Left lung (tissue), 10 donors: ENCODE data around the gene TGFB3. TPM values are rescaled to one million over a fixed set of nuclear protein-coding genes. Genes with fewer than 3 reads are reported as not detected.

Experiments used
- ATAC-seq: fragments of 200-7000 bp; cut with Tn5 transposase; one replicate; pipeline ENCODE4 v1.9.1; 2020; ENCODE audit warnings: moderate library complexity
- DNase-seq, 4 donors: peaks; one replicate each; pipeline ENCODE4 v3.0.0-alpha.2; 2013 to 2020
- H3K27ac ChIP-seq, 2 donors: fragments of 200-600 bp; sonication (generic) in 1 of 2; one replicate each; pipeline versions ENCODE4 v1.5.0 to v1.8.0; 2020 to 2021
- H3K27me3 ChIP-seq, 2 donors: fragments of 200-600 bp; sonication (generic) in 1 of 2; one replicate each; pipeline versions ENCODE4 v1.5.0 to v1.8.0; 2020 to 2021
- H3K36me3 ChIP-seq, 2 donors: fragments of 200-600 bp; sonication (generic) in 1 of 2; one replicate each; pipeline versions ENCODE4 v1.5.0 to v1.8.0; 2020 to 2021
- H3K4me1 ChIP-seq, 2 donors: fragments of 200-600 bp; one replicate each; pipeline ENCODE4 v1.8.0; 2021
- H3K4me3 ChIP-seq, 2 donors: fragments of 200-600 bp; sonication (generic) in 1 of 2; one replicate each; pipeline versions ENCODE4 v1.5.0 to v1.8.0; 2020 to 2021; ENCODE audit warnings: mild to moderate bottlenecking in 1 of 2
- H3K9me3 ChIP-seq, 2 donors: fragments of 200-600 bp; sonication (generic) in 1 of 2; one replicate each; pipeline versions ENCODE4 v1.5.0 to v1.8.0; 2020 to 2021
- intact Hi-C, 2 donors: fragments of 100-400 bp; cut with DNase I; formaldehyde crosslinking; loops; one replicate each; pipeline versions ENCODE4 v1.11.2 to v1.14.2; 2022
- polyA plus RNA-seq, 6 donors: library from polyadenylated mRNA; unstranded; fragments of 120-200 nt; gene quantifications; one replicate each; pipeline ENCODE4 v1.2.1, GENCODE V29; 2013; ENCODE audit not compliant: insufficient read length in 6 of 6
- total RNA-seq, 2 donors: library from RNA; stranded (reverse); fragmentation: NEBNext Ultra II Directional; extraction: Animal tissue kit (Norgen Biotek cat#: 25700); gene quantifications; one replicate each; pipeline ENCODE4 v1.2.1, GENCODE V29; 2021
- TF ChIP-seq, protein P1 (sequence below), 2 donors: fragments of 200-600 bp; sonication (generic) in 1 of 2; IDR thresholded peaks; one replicate each; pipeline versions ENCODE4 v1.5.0 to v1.8.0; 2021; ENCODE audit warnings: antibody characterized with exemption in 2 of 2
- donor health status: DM: no; HTN: yes; CAD: no.
- donor health status: DM: no; HTN: no; CAD: no.

TGFB3 gene
- total and polyA plus RNA-seq, 8 donors: 34.5 to 202 (median 163) TPM

DNA sequence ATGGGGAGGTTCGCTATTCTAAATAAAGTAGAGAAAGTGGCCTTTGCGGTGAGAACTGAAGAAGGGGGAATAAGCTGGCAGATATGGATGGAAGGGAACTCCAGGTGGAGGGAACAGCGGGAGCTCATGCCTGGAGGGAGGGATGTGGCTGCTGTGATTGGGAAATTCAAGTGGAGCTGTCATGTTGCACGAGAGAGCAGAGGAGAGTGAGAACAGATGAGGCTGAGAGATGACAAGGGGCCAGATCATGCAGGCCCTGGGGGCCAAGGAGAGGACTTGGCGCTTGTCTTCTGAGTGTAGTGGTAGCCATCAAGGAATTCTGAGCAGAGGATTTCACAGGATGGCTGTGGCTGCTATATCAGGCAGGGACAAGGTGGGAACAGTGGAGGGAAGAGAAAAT is 35.0 kb downstream of the TGFB3 start:
- Histone ChIP-seq H3K4me1 (no peaks in the 10 kb centered on the region), H3K27me3 (no peaks in the 10 kb centered on the region), H3K9me3 (no peaks in the 10 kb centered on the region), H3K36me3 (peaks cover 0 to 3% of the 10 kb centered on the region in 2 donors), H3K4me3 (no peak overlapping the region), H3K27ac (no peak overlapping the region)
- DNase-seq (no peak), ATAC-seq (no peak)
- TF ChIP-seq, protein P1, sequence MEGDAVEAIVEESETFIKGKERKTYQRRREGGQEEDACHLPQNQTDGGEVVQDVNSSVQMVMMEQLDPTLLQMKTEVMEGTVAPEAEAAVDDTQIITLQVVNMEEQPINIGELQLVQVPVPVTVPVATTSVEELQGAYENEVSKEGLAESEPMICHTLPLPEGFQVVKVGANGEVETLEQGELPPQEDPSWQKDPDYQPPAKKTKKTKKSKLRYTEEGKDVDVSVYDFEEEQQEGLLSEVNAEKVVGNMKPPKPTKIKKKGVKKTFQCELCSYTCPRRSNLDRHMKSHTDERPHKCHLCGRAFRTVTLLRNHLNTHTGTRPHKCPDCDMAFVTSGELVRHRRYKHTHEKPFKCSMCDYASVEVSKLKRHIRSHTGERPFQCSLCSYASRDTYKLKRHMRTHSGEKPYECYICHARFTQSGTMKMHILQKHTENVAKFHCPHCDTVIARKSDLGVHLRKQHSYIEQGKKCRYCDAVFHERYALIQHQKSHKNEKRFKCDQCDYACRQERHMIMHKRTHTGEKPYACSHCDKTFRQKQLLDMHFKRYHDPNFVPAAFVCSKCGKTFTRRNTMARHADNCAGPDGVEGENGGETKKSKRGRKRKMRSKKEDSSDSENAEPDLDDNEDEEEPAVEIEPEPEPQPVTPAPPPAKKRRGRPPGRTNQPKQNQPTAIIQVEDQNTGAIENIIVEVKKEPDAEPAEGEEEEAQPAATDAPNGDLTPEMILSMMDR (IDR thresholded peaks at IDR 0.05): no peak
- intact Hi-C loops: no loop called here

DNA sequence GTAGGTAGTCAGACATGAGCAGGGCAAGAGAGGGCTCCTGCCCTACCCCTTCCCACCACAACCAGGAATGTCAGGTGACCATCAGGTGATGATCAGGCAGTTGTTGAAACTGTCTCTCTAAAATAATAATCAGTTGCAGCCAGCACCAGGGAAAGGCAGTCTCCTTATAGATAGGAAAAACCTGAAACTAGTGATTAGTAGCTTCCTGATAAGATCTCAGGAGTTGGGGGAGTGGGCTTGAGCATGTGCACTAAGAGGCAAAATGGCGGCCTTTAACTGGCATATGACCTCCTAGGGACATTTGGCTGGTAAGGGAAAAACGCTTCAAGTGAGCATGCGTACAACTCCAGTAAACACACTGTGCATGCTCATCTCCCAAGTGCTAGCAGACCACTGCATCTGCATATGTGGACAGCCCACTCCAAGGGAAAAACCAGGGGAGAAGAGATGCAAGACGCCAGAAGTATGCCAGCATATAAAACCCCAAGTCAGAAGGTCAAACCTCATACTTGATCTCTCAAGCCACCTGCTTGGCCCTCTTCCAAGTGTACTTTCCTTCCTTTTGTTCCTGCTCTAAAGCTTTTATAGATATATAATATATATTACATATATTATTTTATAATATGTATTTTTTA is 37.1 kb downstream of the TGFB3 start:
- TF ChIP-seq, protein P1 (IDR thresholded peaks at IDR 0.05): no peak
- Histone ChIP-seq H3K4me1 (no peaks in the 10 kb centered on the region), H3K9me3 (no peaks in the 10 kb centered on the region), H3K36me3 (peaks cover 0 to 3% of the 10 kb centered on the region in 2 donors), H3K4me3 (no peak overlapping the region), H3K27ac (no peak overlapping the region), H3K27me3 (no peaks in the 10 kb centered on the region)
- no peak for ATAC-seq
- intact Hi-C loops: no loop called here
- DNase-seq: no peak

DNA sequence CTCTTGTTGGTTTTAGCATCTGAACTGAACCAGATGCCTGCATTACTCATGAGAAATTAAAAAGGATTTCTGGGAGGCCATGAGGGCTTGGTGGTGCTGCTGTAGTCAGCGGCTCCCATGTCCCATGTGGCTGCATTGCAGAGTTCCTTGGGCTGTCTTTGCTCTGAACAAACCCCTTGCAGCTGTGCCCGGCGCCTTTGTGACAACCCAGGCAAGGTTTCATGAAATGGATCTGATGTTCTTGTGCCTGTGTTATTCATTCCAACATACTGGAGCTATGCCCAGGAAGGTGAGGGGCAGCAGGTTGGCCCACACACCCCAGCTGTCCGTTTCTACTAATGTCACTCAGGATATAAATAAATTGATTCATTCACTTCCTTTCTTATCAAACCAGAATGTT is 40.8 kb downstream of the TGFB3 start:
- Histone ChIP-seq H3K4me3 (no peak overlapping the region), H3K9me3 (no peaks in the 10 kb centered on the region), H3K36me3 (peaks cover 0 to 3% of the 10 kb centered on the region in 2 donors), H3K27ac (no peak overlapping the region), H3K27me3 (no peaks in the 10 kb centered on the region), H3K4me1 (no peaks in the 10 kb centered on the region)
- ATAC-seq (no peak), DNase-seq (no peak)
- intact Hi-C loops: no loop called here
- TF ChIP-seq, protein P1 (IDR thresholded peaks at IDR 0.05): no peak

DNA sequence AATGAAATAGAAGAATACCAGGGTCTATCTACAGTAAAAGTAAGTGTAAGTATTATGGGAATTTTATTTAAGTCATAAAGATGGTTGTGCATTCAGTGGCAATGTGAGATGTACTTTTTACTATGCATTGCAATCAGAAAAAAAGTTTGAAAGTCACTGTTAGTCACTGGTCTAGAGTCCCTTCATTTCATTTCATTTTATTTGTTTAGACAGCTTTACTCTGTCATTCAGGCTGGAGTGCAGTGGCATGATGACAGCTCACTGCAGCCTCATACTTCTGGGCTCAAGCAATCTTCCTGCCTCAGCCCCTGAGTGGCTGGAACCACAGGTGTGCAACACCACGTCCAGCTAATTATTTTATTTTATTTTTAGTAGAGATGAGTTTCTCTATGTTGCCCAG is 42.6 kb downstream of the TGFB3 start:
- ATAC-seq (no peak), DNase-seq (no peak)
- intact Hi-C loops: no loop called here
- Histone ChIP-seq H3K4me3 (no peak overlapping the region), H3K9me3 (no peaks in the 10 kb centered on the region), H3K27me3 (no peaks in the 10 kb centered on the region), H3K36me3 (peaks cover 0 to 3% of the 10 kb centered on the region in 2 donors), H3K27ac (no peak overlapping the region), H3K4me1 (no peaks in the 10 kb centered on the region)
- TF ChIP-seq, protein P1 (IDR thresholded peaks at IDR 0.05): no peak

DNA sequence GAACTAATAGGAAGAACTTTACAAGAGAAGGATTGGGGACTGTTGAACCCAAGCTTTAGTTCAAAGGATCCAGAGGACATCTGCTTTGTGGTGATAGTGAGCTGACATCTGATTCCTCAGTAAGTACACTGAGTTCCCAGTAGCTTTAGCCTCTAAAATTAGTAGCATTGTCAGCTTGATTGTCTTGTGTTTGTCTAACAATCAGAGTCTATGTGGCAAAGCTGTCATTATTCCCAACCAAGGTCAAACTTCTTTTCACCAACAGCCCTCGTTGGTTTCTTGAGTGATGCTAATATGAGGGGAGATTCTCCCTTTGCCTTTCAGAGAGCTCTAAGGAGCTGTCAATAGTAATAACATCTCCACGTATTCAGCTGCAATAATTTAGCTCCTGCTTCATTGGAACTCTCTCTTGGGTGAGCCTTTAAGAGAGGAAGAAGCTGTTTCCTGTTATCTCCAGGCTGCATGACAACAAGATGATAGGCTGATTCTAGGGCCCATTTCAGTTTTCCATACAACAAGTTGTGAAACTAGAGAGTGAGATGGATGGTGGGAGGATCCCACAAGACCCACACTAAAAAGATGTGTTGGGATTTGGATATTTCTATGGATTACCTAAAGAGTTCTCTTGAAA is 46.7 kb downstream of the TGFB3 start:
- Histone ChIP-seq H3K9me3 (no peaks in the 10 kb centered on the region), H3K27ac (no peak overlapping the region), H3K4me3 (no peak overlapping the region), H3K36me3 (peaks cover 0 to 6% of the 10 kb centered on the region in 2 donors), H3K4me1 (no peaks in the 10 kb centered on the region), H3K27me3 (no peaks in the 10 kb centered on the region)
- TF ChIP-seq, protein P1 (IDR thresholded peaks at IDR 0.05): no peak
- intact Hi-C loops: no loop called here
- DNase-seq (no peak), ATAC-seq (no peak)
